PC-9 (cell line): ENCODE measurements around the gene SDC1.

ENCODE experiments used
- EZH2 ChIP-seq: fragments of 200-600 bp; sonication (generic); IDR thresholded peaks from 2 replicates; pipeline ENCODE4 v1.8.0; 2017; ENCODE audit warnings: antibody characterized with exemption, low read depth
- TF ChIP-seq, protein P1 (sequence below): fragments of 200-600 bp; sonication (generic); conservative IDR thresholded peaks from 2 replicates; pipeline ENCODE4 v1.6.1; 2017; ENCODE audit warnings: mixed run types, antibody characterized with exemption, mild to moderate bottlenecking, moderate library complexity

DNA sequence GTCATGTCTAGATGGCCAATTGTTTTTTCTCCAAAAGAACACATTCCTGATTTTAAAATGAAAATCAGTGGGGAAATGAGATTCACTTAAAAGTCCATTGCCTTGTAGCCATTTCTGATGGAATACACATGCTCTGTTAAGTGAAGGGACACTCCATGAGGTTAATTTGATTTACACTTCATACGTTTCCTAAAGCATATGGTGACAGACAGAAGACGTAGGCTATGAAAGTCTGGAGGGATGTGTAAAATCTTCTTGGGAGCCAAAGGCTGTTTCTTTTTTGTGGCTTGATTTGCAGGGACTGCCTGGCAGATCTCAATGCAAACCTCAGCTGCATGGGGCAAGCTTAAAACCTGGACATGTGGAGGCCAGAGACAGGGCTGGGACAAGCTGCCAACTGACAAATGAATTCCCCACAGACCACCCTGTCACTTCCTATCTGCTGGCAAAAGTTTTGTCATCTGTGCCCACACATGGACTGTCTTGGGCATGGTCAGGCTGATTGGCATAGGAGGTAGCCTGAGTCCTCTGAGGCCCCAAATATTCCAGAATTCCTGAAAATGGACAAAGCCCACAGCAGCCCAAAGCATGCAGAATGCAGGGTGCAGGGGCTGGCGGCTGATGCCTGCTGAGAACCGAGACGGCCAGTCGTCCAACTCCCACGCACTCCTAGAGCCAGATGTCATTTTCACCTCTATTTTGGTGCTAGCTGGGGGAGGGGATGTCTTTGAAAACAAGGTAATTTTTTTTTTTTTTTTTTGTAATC is 73.9 kb downstream of the SDC1 start:
- TF ChIP-seq, protein P1, sequence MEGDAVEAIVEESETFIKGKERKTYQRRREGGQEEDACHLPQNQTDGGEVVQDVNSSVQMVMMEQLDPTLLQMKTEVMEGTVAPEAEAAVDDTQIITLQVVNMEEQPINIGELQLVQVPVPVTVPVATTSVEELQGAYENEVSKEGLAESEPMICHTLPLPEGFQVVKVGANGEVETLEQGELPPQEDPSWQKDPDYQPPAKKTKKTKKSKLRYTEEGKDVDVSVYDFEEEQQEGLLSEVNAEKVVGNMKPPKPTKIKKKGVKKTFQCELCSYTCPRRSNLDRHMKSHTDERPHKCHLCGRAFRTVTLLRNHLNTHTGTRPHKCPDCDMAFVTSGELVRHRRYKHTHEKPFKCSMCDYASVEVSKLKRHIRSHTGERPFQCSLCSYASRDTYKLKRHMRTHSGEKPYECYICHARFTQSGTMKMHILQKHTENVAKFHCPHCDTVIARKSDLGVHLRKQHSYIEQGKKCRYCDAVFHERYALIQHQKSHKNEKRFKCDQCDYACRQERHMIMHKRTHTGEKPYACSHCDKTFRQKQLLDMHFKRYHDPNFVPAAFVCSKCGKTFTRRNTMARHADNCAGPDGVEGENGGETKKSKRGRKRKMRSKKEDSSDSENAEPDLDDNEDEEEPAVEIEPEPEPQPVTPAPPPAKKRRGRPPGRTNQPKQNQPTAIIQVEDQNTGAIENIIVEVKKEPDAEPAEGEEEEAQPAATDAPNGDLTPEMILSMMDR, result no peak
- TF ChIP-seq EZH2, result no peak
